ENCODE measurements around the gene SSUH2.
"Not testable (repeated sequence)": the region's sequence is repeated elsewhere in the genome, so short reads cannot be mapped to it uniquely, and the experiment has no call there.

SSUH2 gene

GRCh38 chr3:8593021-8593827 lies 51.4 kb downstream of the SSUH2 start:
- H3K4me1 ChIP-seq, result peaks cover 0 to 19% (median 11%) of the 10 kb centered on the region in 4 donors

GRCh38 chr3:8589880-8590556 lies 54.6 kb downstream of the SSUH2 start:
- no peak for TF ChIP-seq CTCF (IDR thresholded peaks at IDR 0.05)
- no peak for DNase-seq
- Histone ChIP-seq H3K27ac (no peak overlapping the region), H3K4me3 (no peak overlapping the region), H3K9me3 (no peaks in the 10 kb centered on the region), H3K4me1 (peaks cover 0 to 19% (median 11%) of the 10 kb centered on the region in 4 donors), H3K27me3 (no peaks in the 10 kb centered on the region), H3K36me3 (no peaks in the 10 kb centered on the region)
- intact Hi-C loops (cut with DNase I; ENCODE audit: low total_unique reads), result no loop called here

More at GRCh38 chr3:8593021-8593827, 51.4 kb downstream of the SSUH2 start:
- peak overlapping the region; percentile 60 to 63 for H3K27ac ChIP-seq
- intact Hi-C loops (cut with DNase I; ENCODE audit: low total_unique reads), result no loop called here
- H3K36me3 ChIP-seq, result no peaks in the 10 kb centered on the region
- no peaks in the 10 kb centered on the region for H3K9me3 ChIP-seq
- DNase-seq, result no peak
- H3K27me3 ChIP-seq, result no peaks in the 10 kb centered on the region
- no peak overlapping the region for H3K4me3 ChIP-seq
- TF ChIP-seq CTCF (IDR thresholded peaks at IDR 0.05), result peak in 1 of 2 experiments; percentile 14

GRCh38 chr3:8584661-8585060 lies 59.9 kb downstream of the SSUH2 start:
- Histone ChIP-seq H3K27me3 (no peaks in the 10 kb centered on the region), H3K4me3 (no peak overlapping the region), H3K4me1 (no peaks in the 10 kb centered on the region), H3K9me3 (no peaks in the 10 kb centered on the region), H3K27ac (no peak overlapping the region), H3K36me3 (no peaks in the 10 kb centered on the region)
- no peak for DNase-seq
- intact Hi-C loops (cut with DNase I; ENCODE audit: low total_unique reads), result no loop called here
- no peak for TF ChIP-seq CTCF (IDR thresholded peaks at IDR 0.05)

GRCh38 chr3:8581806-8582445 lies 62.7 kb downstream of the SSUH2 start:
- H3K9me3 ChIP-seq, result no peaks in the 10 kb centered on the region
- no peak for TF ChIP-seq CTCF (IDR thresholded peaks at IDR 0.05)
- no peak overlapping the region for H3K27ac ChIP-seq
- no peaks in the 10 kb centered on the region for H3K36me3 ChIP-seq
- DNase-seq, result no peak
- peaks cover 0 to 2% (median 0%) of the 10 kb centered on the region in 4 donors for H3K4me1 ChIP-seq
- H3K4me3 ChIP-seq, result no peak overlapping the region
- intact Hi-C loops (cut with DNase I; ENCODE audit: low total_unique reads), result no loop called here
- no peaks in the 10 kb centered on the region for H3K27me3 ChIP-seq

GRCh38 chr3:8581373-8581772 lies 63.2 kb downstream of the SSUH2 start:
- no peak for DNase-seq
- TF ChIP-seq CTCF (IDR thresholded peaks at IDR 0.05), result no peak
- Histone ChIP-seq H3K9me3 (no peaks in the 10 kb centered on the region), H3K4me3 (no peak overlapping the region), H3K27me3 (no peaks in the 10 kb centered on the region), H3K27ac (no peak overlapping the region), H3K36me3 (peaks cover 0 to under 1% (median 0%) of the 10 kb centered on the region in 3 donors), H3K4me1 (peaks cover 0 to 7% (median 0%) of the 10 kb centered on the region in 4 donors)
- intact Hi-C loops (cut with DNase I; ENCODE audit: low total_unique reads), result no loop called here

- intact Hi-C loops (cut with DNase I; ENCODE audit: low total_unique reads); H3K4me3 ChIP-seq; DNase-seq; H3K9me3 ChIP-seq; H3K36me3 ChIP-seq; H3K27me3 ChIP-seq: not testable (repeated sequence)
- Histone ChIP-seq H3K27ac (peak overlapping the region in 1 of 2 donors; percentile 10), H3K4me1 (peaks cover 0 to 17% (median 2%) of the 10 kb centered on the region in 4 donors)
Observed at GRCh38 chr3:8580434-8580833, 64.2 kb downstream of the SSUH2 start.
